Keratinocyte (primary cell): ENCODE measurements around the gene CD34. TPM values are rescaled to one million over a fixed set of nuclear protein-coding genes. Genes with fewer than 3 reads are reported as not detected.

Source experiments
- DNase-seq: peaks from one replicate; pipeline ENCODE4 v3.0.0-alpha.2; 2011; ENCODE audit warnings: low read depth, missing footprints, low spot score
- FAIRE-seq: peaks from 2 replicates; lab custom pipeline; 2011; peaks lifted over from hg19 to GRCh38; lab: Jason Lieb, UNC
- H2AFZ ChIP-seq: 2 replicates; pipeline ENCODE4 v1.6.0; 2012; ENCODE audit warnings: low read length, control low read depth, inconsistent platforms; ENCODE audit not compliant: control insufficient read depth
- H3K27ac ChIP-seq: 2 replicates; pipeline ENCODE4 v1.5.1; 2011; ENCODE audit warnings: low read length; ENCODE audit not compliant: control insufficient read depth, insufficient read depth
- H3K27me3 ChIP-seq: 3 replicates; pipeline ENCODE4 v1.6.0; 2011; ENCODE audit warnings: low read length; ENCODE audit not compliant: control insufficient read depth, insufficient read depth; ENCODE audit errors: extremely low read depth
- H3K36me3 ChIP-seq, 2 experiments: 2 replicates in 1 of 2; 3 replicates in 1 of 2; pipeline ENCODE4 v1.5.1; 2011; ENCODE audit warnings: low read length in 2 of 2, mild to moderate bottlenecking in 1 of 2; ENCODE audit not compliant: control insufficient read depth in 2 of 2, insufficient read depth in 2 of 2; ENCODE audit errors: extremely low read depth in 1 of 2
- H3K4me1 ChIP-seq: 3 replicates; pipeline ENCODE4 v1.5.1; 2011; ENCODE audit warnings: low read length; ENCODE audit not compliant: control insufficient read depth, insufficient read depth; ENCODE audit errors: extremely low read depth
- H3K4me2 ChIP-seq: 3 replicates; pipeline ENCODE4 v1.6.0; 2011; ENCODE audit warnings: low read depth, low read length; ENCODE audit not compliant: control insufficient read depth, insufficient read depth; ENCODE audit errors: extremely low read depth
- H3K4me3 ChIP-seq, 3 experiments: fragments of 200-600 bp in 1 of 3; sonication (generic) in 1 of 3; 2 replicates in 2 of 3; 3 replicates in 1 of 3; pipeline ENCODE4 v1.5.1; 2011 to 2016; ENCODE audit warnings: low read length in 3 of 3, mild to moderate bottlenecking in 3 of 3, control low read depth in 2 of 3, inconsistent platforms in 1 of 3, low read depth in 1 of 3, mixed read lengths in 1 of 3, mixed run types in 1 of 3, moderate library complexity in 1 of 3; ENCODE audit not compliant: control insufficient read depth in 2 of 3, insufficient read depth in 2 of 3; ENCODE audit errors: extremely low read depth in 1 of 3
- H3K79me2 ChIP-seq: 2 replicates; pipeline ENCODE4 v1.6.0; 2012; ENCODE audit warnings: low read length; ENCODE audit not compliant: control insufficient read depth, insufficient read depth
- H3K9ac ChIP-seq: 3 replicates; pipeline ENCODE4 v1.6.0; 2011; ENCODE audit warnings: low read length; ENCODE audit not compliant: control insufficient read depth, insufficient read depth; ENCODE audit errors: extremely low read depth
- H3K9me1 ChIP-seq: 3 replicates; pipeline ENCODE4 v1.6.0; 2011; ENCODE audit warnings: low read length; ENCODE audit not compliant: control insufficient read depth, insufficient read depth; ENCODE audit errors: extremely low read depth
- H3K9me3 ChIP-seq: 2 replicates; pipeline ENCODE4 v1.5.1; 2012; ENCODE audit warnings: low read depth, low read length; ENCODE audit not compliant: control insufficient read depth
- H4K20me1 ChIP-seq: 3 replicates; pipeline ENCODE4 v1.6.0; 2011; ENCODE audit warnings: low read length; ENCODE audit not compliant: control insufficient read depth, insufficient read depth; ENCODE audit errors: extremely low read depth
- CTCF ChIP-seq, 3 experiments: IDR thresholded peaks in 1 of 3; conservative IDR thresholded peaks in 1 of 3; optimal IDR thresholded peaks in 1 of 3; 2 replicates in 2 of 3; 3 replicates in 1 of 3; pipeline versions ENCODE3 to v1.5.1; 2011; ENCODE audit warnings: low read length in 3 of 3, mild to moderate bottlenecking in 3 of 3, moderate library complexity in 2 of 3, control low read depth in 1 of 3, inconsistent platforms in 1 of 3; ENCODE audit not compliant: insufficient read depth in 2 of 3; ENCODE audit errors: extremely low read depth in 1 of 3
- EZH2 ChIP-seq: IDR thresholded peaks from one replicate; pipeline ENCODE4 v1.6.1; 2012; ENCODE audit warnings: inconsistent platforms, mild to moderate bottlenecking, low read length, moderate library complexity
- dilution Hi-C: fragments of 300-500 bp; cut with MboI; formaldehyde crosslinking; loops from one replicate; pipeline ENCODE4 v1.7.0; 2020; ENCODE audit warnings: low sequenced_read_pairs; ENCODE audit not compliant: extremely low pct_ligation_motif_present
- polyA plus RNA-seq, 5 experiments: library from polyadenylated mRNA; depleted of rRNA in 3 of 5; stranded (reverse) in 3 of 5; stranded (forward) in 1 of 5; unstranded in 1 of 5; fragments of >200 nt; gene quantifications; 1 replicate in 1 of 5; 2 replicates in 3 of 5; 3 replicates in 1 of 5; pipeline versions ENCODE4 v1.2.1 to v1.2.3, GENCODE V29; 2011 to 2012; ENCODE audit warnings: missing spikeins in 2 of 5, low read depth in 1 of 5, low replicate concordance in 1 of 5

The CD34 gene
- polyA plus RNA-seq, 1 donor (not counting 4 experiments of a cell fraction or from before 2014, with no cell fraction given): 0.03 TPM

GRCh38 chr1:207893737-207894582 is 17.0 kb downstream of the CD34 start:
- DNase-seq: no peak
- Histone ChIP-seq H3K9me1 (no peaks in the 10 kb centered on the region), H4K20me1 (no peaks in the 10 kb centered on the region), H2AFZ (no peak overlapping the region), H3K9ac (no peak overlapping the region), H3K27me3 (no peaks in the 10 kb centered on the region), H3K79me2 (no peaks in the 10 kb centered on the region), H3K4me2 (no peak overlapping the region), H3K27ac (no peak overlapping the region), H3K9me3 (no peaks in the 10 kb centered on the region), H3K4me3 (no peak overlapping the region), H3K36me3 (no peaks in the 10 kb centered on the region), H3K4me1 (peaks cover 18% of the 10 kb centered on the region)
- FAIRE-seq: no peak
- dilution Hi-C loops: no loop called here
- TF ChIP-seq CTCF (optimal IDR thresholded peaks at IDR 0.05 in 1 of 3, IDR thresholded peaks at IDR 0.05 in 1 of 3, conservative IDR thresholded peaks at IDR 0.05 in 1 of 3; ENCODE audit: extremely low read depth in 1 of 3, insufficient read depth in 2 of 3, low read length in 3 of 3): no peak
- no peak for TF ChIP-seq EZH2

- no peaks in the 10 kb centered on the region for H3K79me2 ChIP-seq
- no peak overlapping the region for H3K4me3 ChIP-seq
- H3K36me3 ChIP-seq: no peaks in the 10 kb centered on the region
- H3K4me2 ChIP-seq: no peak overlapping the region
- TF ChIP-seq CTCF (optimal IDR thresholded peaks at IDR 0.05 in 1 of 3, IDR thresholded peaks at IDR 0.05 in 1 of 3, conservative IDR thresholded peaks at IDR 0.05 in 1 of 3; ENCODE audit: extremely low read depth in 1 of 3, insufficient read depth in 2 of 3, low read length in 3 of 3) (no peak), EZH2 (no peak)
- H3K27ac ChIP-seq: no peak overlapping the region
- no peaks in the 10 kb centered on the region for H3K27me3 ChIP-seq
- no peaks in the 10 kb centered on the region for H3K9me3 ChIP-seq
- H3K4me1 ChIP-seq: peaks cover 24% of the 10 kb centered on the region
- dilution Hi-C loops: no loop called here
- no peak overlapping the region for H2AFZ ChIP-seq
- H4K20me1 ChIP-seq: no peaks in the 10 kb centered on the region
- no peaks in the 10 kb centered on the region for H3K9me1 ChIP-seq
- FAIRE-seq (no peak), DNase-seq (no peak)
- no peak overlapping the region for H3K9ac ChIP-seq
Measured at GRCh38 chr1:207892764-207893163, 18.2 kb downstream of the CD34 start.
